A673 (cell line): ENCODE measurements around the gene LIPF. TPM values are rescaled to one million over a fixed set of nuclear protein-coding genes. Genes with fewer than 3 reads are reported as not detected.

Experiments used
- BruUV-seq: library from RNA; stranded (reverse); fragments of 400-500 nt; replicated peaks from 2 replicates; lab custom pipeline; 2021; lab: Mats Ljungman, UMichigan
- CTCF ChIA-PET: fragments of 300-600 bp; sonication (Branson Sonifier 250); formaldehyde crosslinking; loops from one replicate; lab custom pipeline; 2022; ENCODE audit warnings: antibody characterized with exemption; lab: Charles Lee
- POLR2A ChIA-PET: fragments of 300-600 bp; sonication (Branson Sonifier 250); formaldehyde crosslinking; loops from one replicate; lab custom pipeline; 2022; ENCODE audit warnings: antibody characterized with exemption; ENCODE audit not compliant: low non-redundant PET; lab: Charles Lee
- DNase-seq: peaks from one replicate; pipeline ENCODE4 v3.0.0-alpha.2; 2015; ENCODE audit warnings: low spot score
- H3K27ac ChIP-seq: fragments of 200-600 bp; sonication (generic); 2 replicates; pipeline ENCODE4 v1.5.1; 2016; ENCODE audit warnings: mixed run types, low read depth, mild to moderate bottlenecking, mixed read lengths, antibody characterized with exemption, low read length; ENCODE audit not compliant: poor library complexity, severe bottlenecking
- H3K27me3 ChIP-seq: fragments of 200-600 bp; sonication (generic); replicated peaks from 2 replicates; pipeline ENCODE4 v1.6.1; 2017; ENCODE audit warnings: mixed run types, low read depth, mild to moderate bottlenecking, mixed read lengths, antibody characterized with exemption, low read length; ENCODE audit not compliant: insufficient read depth, poor library complexity
- H3K36me3 ChIP-seq: fragments of 200-600 bp; sonication (generic); 2 replicates; pipeline ENCODE4 v1.6.1; 2016; ENCODE audit warnings: mixed run types, mild to moderate bottlenecking, mixed read lengths, antibody characterized with exemption, low read length; ENCODE audit not compliant: insufficient read depth, poor library complexity, severe bottlenecking
- H3K4me1 ChIP-seq: fragments of 200-600 bp; sonication (generic); 2 replicates; pipeline ENCODE4 v1.6.1; 2017; ENCODE audit warnings: mixed run types, mild to moderate bottlenecking, mixed read lengths, antibody characterized with exemption, low read length; ENCODE audit not compliant: insufficient read depth, poor library complexity, severe bottlenecking
- H3K4me3 ChIP-seq: fragments of 200-600 bp; sonication (generic); 2 replicates; pipeline ENCODE4 v1.5.1; 2016; ENCODE audit warnings: low read depth, mixed run types, mild to moderate bottlenecking, mixed read lengths, low read length; ENCODE audit not compliant: poor library complexity, severe bottlenecking
- H3K9me3 ChIP-seq: fragments of 200-600 bp; sonication (generic); 2 replicates; pipeline ENCODE4 v1.6.1; 2016; ENCODE audit warnings: mixed run types, low read depth, mild to moderate bottlenecking, mixed read lengths, antibody characterized with exemption, low read length; ENCODE audit not compliant: poor library complexity, severe bottlenecking
- EZH2 ChIP-seq: fragments of 200-600 bp; sonication (generic); IDR thresholded peaks from 2 replicates; pipeline ENCODE4 v1.6.1; 2017; ENCODE audit warnings: borderline replicate concordance, low read depth, mild to moderate bottlenecking, mixed read lengths, antibody characterized with exemption, low read length; ENCODE audit not compliant: poor library complexity, severe bottlenecking
- intact Hi-C: fragments of 100-400 bp; cut with micrococcal nuclease; formaldehyde crosslinking; loops from one replicate; pipeline ENCODE4 v1.10.0; 2022; ENCODE audit not compliant: unreplicated experiment
- total RNA-seq: library from RNA; stranded (reverse); gene quantifications from 2 replicates; pipeline ENCODE4 v1.2.3, GENCODE V29; 2021
- TF ChIP-seq, protein P1 (sequence below): fragments of 300-800, 200-600 bp; sonication (generic); conservative IDR thresholded peaks from 2 replicates; pipeline ENCODE4 v1.5.1; 2017; ENCODE audit warnings: low read depth, mild to moderate bottlenecking, antibody characterized with exemption, low read length, moderate library complexity, mixed read lengths

LIPF gene
- total RNA-seq, 1 experiment from 2014 or later = not detected

DNA sequence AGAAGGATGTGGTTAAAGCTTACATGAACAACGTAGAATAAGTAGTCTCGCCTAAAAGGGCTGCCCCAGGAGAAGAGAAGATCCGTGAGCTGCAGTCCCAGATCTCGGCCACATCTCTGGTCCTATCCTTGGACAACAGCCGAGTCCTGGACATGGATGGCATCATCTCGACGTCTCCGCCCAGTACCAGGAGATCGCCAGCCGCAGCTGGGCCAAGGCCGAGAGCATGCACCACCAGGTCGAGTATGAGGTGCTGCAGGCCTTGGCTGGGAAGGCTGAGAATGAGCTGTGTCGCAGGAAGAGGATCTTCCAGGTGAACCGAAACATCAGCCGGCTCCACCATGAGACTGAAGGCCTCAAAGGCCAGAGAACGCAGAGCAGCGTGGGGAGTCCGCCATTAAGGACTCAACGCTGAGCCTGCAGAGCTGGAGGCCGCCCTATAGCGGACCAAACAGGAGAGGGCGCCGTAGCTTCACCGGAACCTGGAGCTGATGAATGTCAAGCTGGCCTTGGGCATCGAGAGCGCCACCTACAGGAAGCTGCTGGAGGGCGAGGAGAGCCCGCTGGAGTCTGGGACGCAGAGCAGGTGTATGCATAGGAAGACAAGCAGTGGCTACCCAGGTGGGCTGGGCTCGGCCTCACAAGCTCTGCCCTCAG lies 64.0 kb downstream of the LIPF start:
- POLR2A ChIA-PET = no interaction called here
- CTCF ChIA-PET = interaction anchor here (0.6 to 1.8 kb wide), 7 partner anchors 15 to 486 kb away, joined by 3 to 8 read pairs (median 4); partner anchors contain the start of gene RNLS
- Histone ChIP-seq H3K27ac (no peak overlapping the region), H3K27me3 (no peaks in the 10 kb centered on the region), H3K4me1 (no peaks in the 10 kb centered on the region), H3K9me3 (no peaks in the 10 kb centered on the region), H3K36me3 (no peaks in the 10 kb centered on the region), H3K4me3 (no peak overlapping the region)
- intact Hi-C loops = no loop called here
- peak; percentile 65 for DNase-seq
- no TSS peak for BruUV-seq
- TF ChIP-seq, protein P1, sequence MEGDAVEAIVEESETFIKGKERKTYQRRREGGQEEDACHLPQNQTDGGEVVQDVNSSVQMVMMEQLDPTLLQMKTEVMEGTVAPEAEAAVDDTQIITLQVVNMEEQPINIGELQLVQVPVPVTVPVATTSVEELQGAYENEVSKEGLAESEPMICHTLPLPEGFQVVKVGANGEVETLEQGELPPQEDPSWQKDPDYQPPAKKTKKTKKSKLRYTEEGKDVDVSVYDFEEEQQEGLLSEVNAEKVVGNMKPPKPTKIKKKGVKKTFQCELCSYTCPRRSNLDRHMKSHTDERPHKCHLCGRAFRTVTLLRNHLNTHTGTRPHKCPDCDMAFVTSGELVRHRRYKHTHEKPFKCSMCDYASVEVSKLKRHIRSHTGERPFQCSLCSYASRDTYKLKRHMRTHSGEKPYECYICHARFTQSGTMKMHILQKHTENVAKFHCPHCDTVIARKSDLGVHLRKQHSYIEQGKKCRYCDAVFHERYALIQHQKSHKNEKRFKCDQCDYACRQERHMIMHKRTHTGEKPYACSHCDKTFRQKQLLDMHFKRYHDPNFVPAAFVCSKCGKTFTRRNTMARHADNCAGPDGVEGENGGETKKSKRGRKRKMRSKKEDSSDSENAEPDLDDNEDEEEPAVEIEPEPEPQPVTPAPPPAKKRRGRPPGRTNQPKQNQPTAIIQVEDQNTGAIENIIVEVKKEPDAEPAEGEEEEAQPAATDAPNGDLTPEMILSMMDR = peak; percentile 86
- no peak for TF ChIP-seq EZH2

Other genes with a start within 250 kb of the LIPF start
- gene RNLS, start 81.1 kb upstream of the LIPF start, total RNA-seq = 6.2 and 8.1 TPM in 2 replicates
- gene LIPJ, start 77.7 kb upstream of the LIPF start, total RNA-seq = 0.11 TPM in 1 of 2 replicates, not detected in the other
- gene LIPK, start 41.8 kb downstream of the LIPF start, total RNA-seq = not detected in 2 replicates
- not detected in 2 replicates for gene LIPN, start 95.6 kb downstream of the LIPF start, total RNA-seq
- not detected in 2 replicates for gene LIPM, start 138.3 kb downstream of the LIPF start, total RNA-seq
- gene ANKRD22, start 187.4 kb downstream of the LIPF start, total RNA-seq = 0.52 TPM in 1 of 2 replicates, not detected in the other
- gene STAMBPL1, start 215.8 kb downstream of the LIPF start, total RNA-seq = 61.2 and 71.8 TPM in 2 replicates